Measurements from ENCODE around the gene E2F4. TPM values are rescaled to one million over a fixed set of nuclear protein-coding genes. Genes with fewer than 3 reads are reported as not detected.

The E2F4 gene
- total and polyA plus RNA-seq, 9 of the 15 experiments (the other 6 are each of a cell fraction or from before 2014, with no cell fraction given) = 9.7 to 139 (median 106) TPM

DNA sequence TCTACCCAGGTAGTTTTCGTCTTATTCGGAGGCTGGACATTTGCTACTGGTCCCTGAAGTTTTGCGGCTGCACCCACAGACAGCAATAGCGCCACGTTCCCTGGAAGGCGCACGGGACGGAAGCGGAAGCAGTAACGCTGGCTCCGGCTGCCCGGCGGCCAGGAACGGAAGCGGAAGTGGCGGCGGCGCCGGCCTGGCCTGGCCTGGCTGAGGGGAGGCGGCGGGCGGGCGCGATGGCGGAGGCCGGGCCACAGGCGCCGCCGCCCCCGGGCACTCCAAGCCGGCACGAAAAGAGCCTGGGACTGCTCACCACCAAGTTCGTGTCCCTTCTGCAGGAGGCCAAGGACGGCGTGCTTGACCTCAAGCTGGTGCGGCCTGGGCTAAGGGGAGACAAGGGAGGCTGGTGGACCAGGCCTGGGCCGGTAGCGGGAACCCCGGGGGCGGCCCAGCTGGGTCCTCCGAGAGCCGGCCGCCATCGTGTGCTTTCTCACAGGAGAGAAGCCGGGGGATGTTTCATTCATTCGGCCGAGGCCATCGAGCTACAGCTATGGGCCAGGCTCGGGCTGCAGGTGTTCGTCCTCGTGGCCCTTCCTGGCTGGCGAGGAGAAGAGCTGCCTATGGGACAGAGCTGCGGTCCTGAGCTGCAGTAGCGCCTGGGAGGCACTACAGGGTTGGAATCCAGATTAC lies at the start of gene E2F4 (continued):
- TF ChIP-seq, protein P1, sequence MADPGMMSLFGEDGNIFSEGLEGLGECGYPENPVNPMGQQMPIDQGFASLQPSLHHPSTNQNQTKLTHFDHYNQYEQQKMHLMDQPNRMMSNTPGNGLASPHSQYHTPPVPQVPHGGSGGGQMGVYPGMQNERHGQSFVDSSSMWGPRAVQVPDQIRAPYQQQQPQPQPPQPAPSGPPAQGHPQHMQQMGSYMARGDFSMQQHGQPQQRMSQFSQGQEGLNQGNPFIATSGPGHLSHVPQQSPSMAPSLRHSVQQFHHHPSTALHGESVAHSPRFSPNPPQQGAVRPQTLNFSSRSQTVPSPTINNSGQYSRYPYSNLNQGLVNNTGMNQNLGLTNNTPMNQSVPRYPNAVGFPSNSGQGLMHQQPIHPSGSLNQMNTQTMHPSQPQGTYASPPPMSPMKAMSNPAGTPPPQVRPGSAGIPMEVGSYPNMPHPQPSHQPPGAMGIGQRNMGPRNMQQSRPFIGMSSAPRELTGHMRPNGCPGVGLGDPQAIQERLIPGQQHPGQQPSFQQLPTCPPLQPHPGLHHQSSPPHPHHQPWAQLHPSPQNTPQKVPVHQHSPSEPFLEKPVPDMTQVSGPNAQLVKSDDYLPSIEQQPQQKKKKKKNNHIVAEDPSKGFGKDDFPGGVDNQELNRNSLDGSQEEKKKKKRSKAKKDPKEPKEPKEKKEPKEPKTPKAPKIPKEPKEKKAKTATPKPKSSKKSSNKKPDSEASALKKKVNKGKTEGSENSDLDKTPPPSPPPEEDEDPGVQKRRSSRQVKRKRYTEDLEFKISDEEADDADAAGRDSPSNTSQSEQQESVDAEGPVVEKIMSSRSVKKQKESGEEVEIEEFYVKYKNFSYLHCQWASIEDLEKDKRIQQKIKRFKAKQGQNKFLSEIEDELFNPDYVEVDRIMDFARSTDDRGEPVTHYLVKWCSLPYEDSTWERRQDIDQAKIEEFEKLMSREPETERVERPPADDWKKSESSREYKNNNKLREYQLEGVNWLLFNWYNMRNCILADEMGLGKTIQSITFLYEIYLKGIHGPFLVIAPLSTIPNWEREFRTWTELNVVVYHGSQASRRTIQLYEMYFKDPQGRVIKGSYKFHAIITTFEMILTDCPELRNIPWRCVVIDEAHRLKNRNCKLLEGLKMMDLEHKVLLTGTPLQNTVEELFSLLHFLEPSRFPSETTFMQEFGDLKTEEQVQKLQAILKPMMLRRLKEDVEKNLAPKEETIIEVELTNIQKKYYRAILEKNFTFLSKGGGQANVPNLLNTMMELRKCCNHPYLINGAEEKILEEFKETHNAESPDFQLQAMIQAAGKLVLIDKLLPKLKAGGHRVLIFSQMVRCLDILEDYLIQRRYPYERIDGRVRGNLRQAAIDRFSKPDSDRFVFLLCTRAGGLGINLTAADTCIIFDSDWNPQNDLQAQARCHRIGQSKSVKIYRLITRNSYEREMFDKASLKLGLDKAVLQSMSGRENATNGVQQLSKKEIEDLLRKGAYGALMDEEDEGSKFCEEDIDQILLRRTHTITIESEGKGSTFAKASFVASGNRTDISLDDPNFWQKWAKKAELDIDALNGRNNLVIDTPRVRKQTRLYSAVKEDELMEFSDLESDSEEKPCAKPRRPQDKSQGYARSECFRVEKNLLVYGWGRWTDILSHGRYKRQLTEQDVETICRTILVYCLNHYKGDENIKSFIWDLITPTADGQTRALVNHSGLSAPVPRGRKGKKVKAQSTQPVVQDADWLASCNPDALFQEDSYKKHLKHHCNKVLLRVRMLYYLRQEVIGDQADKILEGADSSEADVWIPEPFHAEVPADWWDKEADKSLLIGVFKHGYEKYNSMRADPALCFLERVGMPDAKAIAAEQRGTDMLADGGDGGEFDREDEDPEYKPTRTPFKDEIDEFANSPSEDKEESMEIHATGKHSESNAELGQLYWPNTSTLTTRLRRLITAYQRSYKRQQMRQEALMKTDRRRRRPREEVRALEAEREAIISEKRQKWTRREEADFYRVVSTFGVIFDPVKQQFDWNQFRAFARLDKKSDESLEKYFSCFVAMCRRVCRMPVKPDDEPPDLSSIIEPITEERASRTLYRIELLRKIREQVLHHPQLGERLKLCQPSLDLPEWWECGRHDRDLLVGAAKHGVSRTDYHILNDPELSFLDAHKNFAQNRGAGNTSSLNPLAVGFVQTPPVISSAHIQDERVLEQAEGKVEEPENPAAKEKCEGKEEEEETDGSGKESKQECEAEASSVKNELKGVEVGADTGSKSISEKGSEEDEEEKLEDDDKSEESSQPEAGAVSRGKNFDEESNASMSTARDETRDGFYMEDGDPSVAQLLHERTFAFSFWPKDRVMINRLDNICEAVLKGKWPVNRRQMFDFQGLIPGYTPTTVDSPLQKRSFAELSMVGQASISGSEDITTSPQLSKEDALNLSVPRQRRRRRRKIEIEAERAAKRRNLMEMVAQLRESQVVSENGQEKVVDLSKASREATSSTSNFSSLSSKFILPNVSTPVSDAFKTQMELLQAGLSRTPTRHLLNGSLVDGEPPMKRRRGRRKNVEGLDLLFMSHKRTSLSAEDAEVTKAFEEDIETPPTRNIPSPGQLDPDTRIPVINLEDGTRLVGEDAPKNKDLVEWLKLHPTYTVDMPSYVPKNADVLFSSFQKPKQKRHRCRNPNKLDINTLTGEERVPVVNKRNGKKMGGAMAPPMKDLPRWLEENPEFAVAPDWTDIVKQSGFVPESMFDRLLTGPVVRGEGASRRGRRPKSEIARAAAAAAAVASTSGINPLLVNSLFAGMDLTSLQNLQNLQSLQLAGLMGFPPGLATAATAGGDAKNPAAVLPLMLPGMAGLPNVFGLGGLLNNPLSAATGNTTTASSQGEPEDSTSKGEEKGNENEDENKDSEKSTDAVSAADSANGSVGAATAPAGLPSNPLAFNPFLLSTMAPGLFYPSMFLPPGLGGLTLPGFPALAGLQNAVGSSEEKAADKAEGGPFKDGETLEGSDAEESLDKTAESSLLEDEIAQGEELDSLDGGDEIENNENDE (IDR thresholded peaks at IDR 0.05; ENCODE audit: low read depth, low read length) = no peak
- TF ChIP-seq BMI1 (IDR thresholded peaks at IDR 0.05; ENCODE audit: low read length) (no peak), POLR2G (IDR thresholded peaks at IDR 0.05; ENCODE audit: low read depth, low read length) (peak; percentile 90), DIDO1 (tag; IDR thresholded peaks at IDR 0.05; ENCODE audit: low read depth) (no peak), MEIS2 (IDR thresholded peaks at IDR 0.05; ENCODE audit: partially characterized antibody) (no peak), ZC3H4 (CRISPR knock-in tag; IDR thresholded peaks at IDR 0.05; ENCODE audit: borderline replicate concordance) (no peak), ZNF764 (CRISPR knock-in tag; IDR thresholded peaks at IDR 0.05; ENCODE audit: low read depth) (no peak), GABPA (tag; conservative IDR thresholded peaks at IDR 0.05; ENCODE audit: low read depth) (peak; percentile 98), NUFIP1 (IDR thresholded peaks at IDR 0.05; ENCODE audit: partially characterized antibody) (no peak), FOXA1 (IDR thresholded peaks at IDR 0.05; ENCODE audit: borderline replicate concordance) (no peak), RBBP5 (IDR thresholded peaks at IDR 0.05; ENCODE audit: borderline replicate concordance, insufficient read depth, low read length, poor library complexity, severe bottlenecking) (no peak)
- TF ChIP-seq, protein P2, sequence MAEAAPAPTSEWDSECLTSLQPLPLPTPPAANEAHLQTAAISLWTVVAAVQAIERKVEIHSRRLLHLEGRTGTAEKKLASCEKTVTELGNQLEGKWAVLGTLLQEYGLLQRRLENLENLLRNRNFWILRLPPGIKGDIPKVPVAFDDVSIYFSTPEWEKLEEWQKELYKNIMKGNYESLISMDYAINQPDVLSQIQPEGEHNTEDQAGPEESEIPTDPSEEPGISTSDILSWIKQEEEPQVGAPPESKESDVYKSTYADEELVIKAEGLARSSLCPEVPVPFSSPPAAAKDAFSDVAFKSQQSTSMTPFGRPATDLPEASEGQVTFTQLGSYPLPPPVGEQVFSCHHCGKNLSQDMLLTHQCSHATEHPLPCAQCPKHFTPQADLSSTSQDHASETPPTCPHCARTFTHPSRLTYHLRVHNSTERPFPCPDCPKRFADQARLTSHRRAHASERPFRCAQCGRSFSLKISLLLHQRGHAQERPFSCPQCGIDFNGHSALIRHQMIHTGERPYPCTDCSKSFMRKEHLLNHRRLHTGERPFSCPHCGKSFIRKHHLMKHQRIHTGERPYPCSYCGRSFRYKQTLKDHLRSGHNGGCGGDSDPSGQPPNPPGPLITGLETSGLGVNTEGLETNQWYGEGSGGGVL (CRISPR knock-in tag; IDR thresholded peaks at IDR 0.05) = no peak
- TF ChIP-seq, protein P3, sequence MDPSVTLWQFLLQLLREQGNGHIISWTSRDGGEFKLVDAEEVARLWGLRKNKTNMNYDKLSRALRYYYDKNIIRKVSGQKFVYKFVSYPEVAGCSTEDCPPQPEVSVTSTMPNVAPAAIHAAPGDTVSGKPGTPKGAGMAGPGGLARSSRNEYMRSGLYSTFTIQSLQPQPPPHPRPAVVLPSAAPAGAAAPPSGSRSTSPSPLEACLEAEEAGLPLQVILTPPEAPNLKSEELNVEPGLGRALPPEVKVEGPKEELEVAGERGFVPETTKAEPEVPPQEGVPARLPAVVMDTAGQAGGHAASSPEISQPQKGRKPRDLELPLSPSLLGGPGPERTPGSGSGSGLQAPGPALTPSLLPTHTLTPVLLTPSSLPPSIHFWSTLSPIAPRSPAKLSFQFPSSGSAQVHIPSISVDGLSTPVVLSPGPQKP (CRISPR knock-in tag; IDR thresholded peaks at IDR 0.05) = no peak
